Islet precursor cell (in vitro differentiated cells): ENCODE data around the gene ARHGAP25.

Source experiments
- DNase-seq: peaks from one replicate; pipeline ENCODE4 v3.0.0-alpha.2; 2018

The ARHGAP25 gene

GRCh38 chr2:68768461-68768860 lies 33.9 kb downstream of the ARHGAP25 start:
- DNase-seq: no peak

GRCh38 chr2:68768951-68769350 lies 34.3 kb downstream of the ARHGAP25 start:
- no peak for DNase-seq

- peak; percentile 85 for DNase-seq
These were observed 35.1 kb downstream of the ARHGAP25 start for GRCh38 chr2:68769586-68770270.

GRCh38 chr2:68770271-68771111 lies 35.9 kb downstream of the ARHGAP25 start:
- DNase-seq: no peak

- DNase-seq: no peak
These were observed 36.7 kb downstream of the ARHGAP25 start for GRCh38 chr2:68771211-68771751.

GRCh38 chr2:68772109-68772508 lies 37.5 kb downstream of the ARHGAP25 start:
- no peak for DNase-seq

- no peak for DNase-seq
These were observed 40.1 kb downstream of the ARHGAP25 start for GRCh38 chr2:68774569-68775271.

- DNase-seq: no peak
These were observed 40.7 kb downstream of the ARHGAP25 start for GRCh38 chr2:68775272-68775842.

- DNase-seq: no peak
These were observed 41.5 kb downstream of the ARHGAP25 start for GRCh38 chr2:68776124-68776523.

GRCh38 chr2:68779595-68779994 lies 45.0 kb downstream of the ARHGAP25 start:
- no peak for DNase-seq

GRCh38 chr2:68784188-68784587 lies 49.6 kb downstream of the ARHGAP25 start:
- no peak for DNase-seq

GRCh38 chr2:68784915-68785314 lies 50.3 kb downstream of the ARHGAP25 start:
- DNase-seq: no peak

- peak; percentile 14 for DNase-seq
These were observed 52.7 kb downstream of the ARHGAP25 start for GRCh38 chr2:68787356-68787755.

GRCh38 chr2:68789603-68790002 lies 55.0 kb downstream of the ARHGAP25 start:
- peak; percentile 25 for DNase-seq

- DNase-seq: peak; percentile 46
These were observed 56.0 kb downstream of the ARHGAP25 start for GRCh38 chr2:68790600-68790999.

- peak; percentile 47 for DNase-seq
These were observed 57.3 kb downstream of the ARHGAP25 start for GRCh38 chr2:68791914-68792313.

- no peak for DNase-seq
These were observed 58.1 kb downstream of the ARHGAP25 start for GRCh38 chr2:68792751-68793150.

GRCh38 chr2:68796295-68796905 lies 61.8 kb downstream of the ARHGAP25 start:
- no peak for DNase-seq

GRCh38 chr2:68798569-68798968 lies 64.0 kb downstream of the ARHGAP25 start:
- DNase-seq: no peak

GRCh38 chr2:68799140-68800026 lies 64.8 kb downstream of the ARHGAP25 start:
- peak; percentile 69 for DNase-seq

- no peak for DNase-seq
These were observed 65.4 kb downstream of the ARHGAP25 start for GRCh38 chr2:68800027-68800401.
